Activated T-cell treated with anti-CD3 and anti-CD28 coated beads for 4 hours (primary cell): ENCODE results near the gene ZNF275.
"Not testable (repeated sequence)": the region's sequence is repeated elsewhere in the genome, so short reads cannot be mapped to it uniquely, and the experiment has no call there.

Experiments used
- DNase-seq: peaks from one replicate; pipeline ENCODE4 v3.0.0-alpha.2; 2020

ZNF275 gene

GRCh38 chrX:153333821-153334653 is at the start of gene ZNF275:
Gene ZNF275, plus strand, starts transcription at chrX:153334153. Its CDS starts 2,527 bp downstream, at chrX:153336680.
- DNase-seq, result peak; percentile 68

- DNase-seq, result not testable (repeated sequence)
Observed at GRCh38 chrX:153285678-153286077, 48.3 kb upstream of the ZNF275 start.

GRCh38 chrX:153288807-153289206 is 45.1 kb upstream of the ZNF275 start:
- DNase-seq, result not testable (repeated sequence)

GRCh38 chrX:153293485-153294071 is 40.4 kb upstream of the ZNF275 start:
- DNase-seq, result not testable (repeated sequence)

GRCh38 chrX:153297376-153297775 is 36.6 kb upstream of the ZNF275 start:
- no peak for DNase-seq

GRCh38 chrX:153299855-153300254 is 34.1 kb upstream of the ZNF275 start:
- DNase-seq, result no peak

- DNase-seq, result no peak
Observed at GRCh38 chrX:153301746-153302145, 32.2 kb upstream of the ZNF275 start.

- DNase-seq, result no peak
Observed at GRCh38 chrX:153302796-153303195, 31.2 kb upstream of the ZNF275 start.

- no peak for DNase-seq
Observed at GRCh38 chrX:153303276-153304262, 30.4 kb upstream of the ZNF275 start.

- no peak for DNase-seq
Observed at GRCh38 chrX:153304988-153305736, 28.8 kb upstream of the ZNF275 start.

GRCh38 chrX:153305972-153306371 is 28.0 kb upstream of the ZNF275 start:
- DNase-seq, result no peak

- DNase-seq, result no peak
Observed at GRCh38 chrX:153306527-153307115, 27.3 kb upstream of the ZNF275 start.

- DNase-seq, result no peak
Observed at GRCh38 chrX:153307276-153308178, 26.4 kb upstream of the ZNF275 start.

- DNase-seq, result no peak
Observed at GRCh38 chrX:153310901-153311300, 23.1 kb upstream of the ZNF275 start.

- DNase-seq, result no peak
Observed at GRCh38 chrX:153312041-153312440, 21.9 kb upstream of the ZNF275 start.

GRCh38 chrX:153312842-153313241 is 21.1 kb upstream of the ZNF275 start:
- no peak for DNase-seq

GRCh38 chrX:153317306-153317705 is 16.6 kb upstream of the ZNF275 start:
- no peak for DNase-seq

- no peak for DNase-seq
Observed at GRCh38 chrX:153317996-153318722, 15.8 kb upstream of the ZNF275 start.

- DNase-seq, result no peak
Observed at GRCh38 chrX:153318811-153319210, 15.1 kb upstream of the ZNF275 start.
